Breast epithelium (tissue), 4 donors: ENCODE measurements around the gene EGFL7. TPM values are rescaled to one million over a fixed set of nuclear protein-coding genes. Genes with fewer than 3 reads are reported as not detected.

Experiments used
- DNase-seq, 2 donors: peaks; one replicate each; pipeline ENCODE4 v3.0.0-alpha.2; 2019; ENCODE audit warnings: low spot score in 2 of 2
- H3K27ac ChIP-seq, 2 donors: fragments of 200-600 bp; sonication (generic) in 1 of 2; one replicate each; pipeline ENCODE4 v1.5.1; 2016 to 2019; ENCODE audit warnings: mild to moderate bottlenecking in 1 of 2
- H3K27me3 ChIP-seq, 2 donors: fragments of 200-600 bp; sonication (generic) in 1 of 2; one replicate each; pipeline versions ENCODE4 v1.5.1 to v1.6.0; 2017 to 2019; ENCODE audit warnings: control low read depth in 1 of 2, mild to moderate bottlenecking in 1 of 2
- H3K36me3 ChIP-seq: fragments of 200-600 bp; one replicate; pipeline ENCODE4 v1.5.1; 2019
- H3K4me1 ChIP-seq, 2 donors: fragments of 200-600 bp; sonication (generic); one replicate each; pipeline ENCODE4 v1.5.1; 2016 to 2019; ENCODE audit warnings: control low read depth in 1 of 2
- H3K4me3 ChIP-seq, 3 donors: fragments of 200-600 bp; sonication (generic); 1 replicate in 2 of 3; 2 replicates in 1 of 3; pipeline ENCODE4 v1.5.1; 2016 to 2019; ENCODE audit warnings: mild to moderate bottlenecking in 3 of 3, moderate library complexity in 2 of 3
- H3K9me3 ChIP-seq, 2 donors: fragments of 200-600 bp; sonication (generic) in 1 of 2; one replicate each; pipeline ENCODE4 v1.5.1; 2016 to 2019; ENCODE audit warnings: control low read depth in 1 of 2
- CTCF ChIP-seq, 3 donors: fragments of 450-650 bp; IDR thresholded peaks; one replicate each; pipeline ENCODE4 v1.5.1; 2016 to 2017; ENCODE audit warnings: antibody characterized with exemption in 3 of 3, mild to moderate bottlenecking in 3 of 3, moderate library complexity in 3 of 3
- POLR2A ChIP-seq: fragments of 450-650 bp; IDR thresholded peaks from one replicate; pipeline ENCODE4 v1.6.1; 2016; ENCODE audit warnings: antibody characterized with exemption, mild to moderate bottlenecking, moderate library complexity
- POLR2AphosphoS5 ChIP-seq, 3 donors: sonication (generic); formaldehyde crosslinking; IDR thresholded peaks; one replicate each; pipeline ENCODE4 v1.6.1; 2017; ENCODE audit warnings: antibody characterized with exemption in 3 of 3
- intact Hi-C: fragments of 100-400 bp; cut with DNase I; formaldehyde crosslinking; loops from one replicate; pipeline ENCODE4 v1.15.1; 2023; ENCODE audit warnings: low total_unique reads
- total RNA-seq, 3 donors: library from RNA; depleted of rRNA; stranded (reverse); fragments of >200 nt; gene quantifications; one replicate each; pipeline ENCODE4 v1.1.0, GENCODE V29; 2016

Gene EGFL7
- total RNA-seq, 3 donors from 2014 or later, result 48.9 to 138 (median 53.4) TPM

DNA sequence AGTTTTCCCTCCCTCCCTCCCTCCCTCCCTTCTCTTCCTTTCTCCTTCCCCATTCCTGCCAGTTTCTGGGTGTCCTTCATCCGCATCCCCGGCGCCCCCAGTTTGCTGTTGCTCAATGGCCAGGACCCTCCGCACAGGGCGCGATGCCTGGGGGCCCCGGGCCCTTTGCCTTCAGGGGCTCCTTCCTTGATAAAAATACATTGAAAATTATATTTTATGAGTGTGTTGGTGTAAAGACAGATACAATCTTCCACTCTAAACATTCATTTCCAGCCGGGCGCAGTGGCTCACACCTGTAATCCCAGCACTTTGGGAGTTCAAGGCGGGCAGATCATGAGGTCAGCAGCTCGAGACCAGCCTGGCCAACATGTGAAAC lies 32.1 kb downstream of the EGFL7 start:
- peak overlapping the region; percentile 65 to 79 for H3K27ac ChIP-seq
- DNase-seq, result no peak
- TF ChIP-seq POLR2AphosphoS5 (IDR thresholded peaks at IDR 0.05) (no peak), POLR2A (no peak), CTCF (IDR thresholded peaks at IDR 0.05) (no peak)
- intact Hi-C loops, result no loop called here
- no peaks in the 10 kb centered on the region for H3K9me3 ChIP-seq
- H3K36me3 ChIP-seq, result no peaks in the 10 kb centered on the region
- no peak overlapping the region for H3K4me3 ChIP-seq
- H3K4me1 ChIP-seq, result no peaks in the 10 kb centered on the region
- H3K27me3 ChIP-seq, result no peaks in the 10 kb centered on the region

- intact Hi-C loops, result no loop called here
- no peaks in the 10 kb centered on the region for H3K4me1 ChIP-seq
- no peak overlapping the region for H3K4me3 ChIP-seq
- no peak for TF ChIP-seq CTCF (IDR thresholded peaks at IDR 0.05)
- TF ChIP-seq POLR2AphosphoS5 (IDR thresholded peaks at IDR 0.05), result no peak
- TF ChIP-seq POLR2A, result no peak
- H3K9me3 ChIP-seq, result no peaks in the 10 kb centered on the region
- peak overlapping the region; percentile 68 to 79 for H3K27ac ChIP-seq
- no peaks in the 10 kb centered on the region for H3K36me3 ChIP-seq
- H3K27me3 ChIP-seq, result no peaks in the 10 kb centered on the region
- peak; percentile 88 to 90 for DNase-seq
Measured at GRCh38 chr9:136695435-136695895, 32.7 kb downstream of the EGFL7 start.

DNA sequence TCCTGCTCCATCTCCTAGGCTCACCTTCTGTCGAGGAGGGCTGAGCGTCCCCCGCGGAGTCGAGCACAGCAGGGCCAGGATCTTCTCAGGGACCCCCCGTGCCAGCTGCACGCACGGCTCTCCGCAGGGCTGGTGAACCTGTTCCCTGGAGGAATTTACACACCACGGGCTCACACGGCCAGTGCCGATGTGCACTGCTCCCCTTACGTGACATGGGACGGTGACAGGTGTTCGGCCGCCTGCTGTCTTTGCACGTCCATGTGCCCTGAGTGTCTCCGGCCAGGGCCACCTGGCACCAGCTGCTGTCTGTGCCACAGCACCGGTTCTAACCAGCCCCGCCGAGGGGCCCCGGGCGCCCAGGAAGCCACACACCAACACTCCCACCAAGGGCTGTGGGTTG lies 33.2 kb downstream of the EGFL7 start:
- H3K4me3 ChIP-seq, result no peak overlapping the region
- no peaks in the 10 kb centered on the region for H3K4me1 ChIP-seq
- H3K36me3 ChIP-seq, result no peaks in the 10 kb centered on the region
- no peaks in the 10 kb centered on the region for H3K27me3 ChIP-seq
- H3K27ac ChIP-seq, result peak overlapping the region; percentile 68 to 79
- TF ChIP-seq POLR2A (no peak), CTCF (IDR thresholded peaks at IDR 0.05) (no peak), POLR2AphosphoS5 (IDR thresholded peaks at IDR 0.05) (no peak)
- intact Hi-C loops, result no loop called here
- DNase-seq, result no peak
- no peaks in the 10 kb centered on the region for H3K9me3 ChIP-seq

DNA sequence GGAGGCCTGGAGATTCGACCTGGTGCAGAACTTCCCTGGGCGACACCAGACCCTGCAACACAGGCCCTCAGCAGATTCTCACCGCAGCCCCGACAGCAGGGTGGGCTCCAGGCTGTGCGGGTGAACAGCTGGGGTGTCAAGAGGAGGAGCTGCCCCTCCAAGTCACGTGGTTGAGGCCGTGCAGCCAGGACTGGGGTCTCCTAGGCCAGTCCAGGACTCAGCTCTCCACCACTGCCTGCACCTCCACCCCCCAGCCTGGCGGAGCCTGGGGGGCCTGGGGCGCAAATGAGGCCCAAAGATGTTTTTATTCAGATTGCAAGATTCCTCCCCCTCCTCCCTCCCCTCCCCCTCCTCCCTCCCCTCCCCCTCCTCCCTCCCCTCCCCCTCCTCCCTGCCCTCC lies 33.8 kb downstream of the EGFL7 start:
- Histone ChIP-seq H3K27ac (no peak overlapping the region), H3K36me3 (no peaks in the 10 kb centered on the region), H3K4me1 (no peaks in the 10 kb centered on the region), H3K27me3 (no peaks in the 10 kb centered on the region), H3K4me3 (no peak overlapping the region), H3K9me3 (no peaks in the 10 kb centered on the region)
- no peak for TF ChIP-seq CTCF (IDR thresholded peaks at IDR 0.05)
- no peak for TF ChIP-seq POLR2AphosphoS5 (IDR thresholded peaks at IDR 0.05)
- TF ChIP-seq POLR2A, result no peak
- intact Hi-C loops, result no loop called here
- DNase-seq, result no peak

- Histone ChIP-seq H3K27me3 (no peaks in the 10 kb centered on the region), H3K4me1 (no peaks in the 10 kb centered on the region), H3K27ac (no peak overlapping the region), H3K36me3 (no peaks in the 10 kb centered on the region), H3K4me3 (peak overlapping the region in 1 of 3 donors; percentile 26), H3K9me3 (no peaks in the 10 kb centered on the region)
- no peak for TF ChIP-seq POLR2AphosphoS5 (IDR thresholded peaks at IDR 0.05)
- TF ChIP-seq CTCF (IDR thresholded peaks at IDR 0.05), result no peak
- TF ChIP-seq POLR2A, result no peak
- DNase-seq, result no peak
- intact Hi-C loops, result no loop called here
Measured at GRCh38 chr9:136697146-136697820, 34.6 kb downstream of the EGFL7 start.
